Endodermal cell (in vitro differentiated cells): ENCODE results near the gene CD69. TPM values are rescaled to one million over a fixed set of nuclear protein-coding genes. Genes with fewer than 3 reads are reported as not detected.

Source experiments
- DNase-seq: peaks from one replicate; pipeline ENCODE4 v3.0.0-alpha.2; 2017
- H3K27ac ChIP-seq: 2 replicates; pipeline ENCODE4 v1.5.1; 2013; ENCODE audit warnings: mild to moderate bottlenecking, low read depth, low read length, moderate library complexity
- H3K27me3 ChIP-seq: 2 replicates; pipeline ENCODE4 v1.6.1; 2013; ENCODE audit warnings: mild to moderate bottlenecking, low read length, moderate library complexity; ENCODE audit not compliant: insufficient read depth, control insufficient read depth, poor library complexity, severe bottlenecking
- H3K36me3 ChIP-seq: 2 replicates; pipeline ENCODE4 v1.7.0; 2013; ENCODE audit warnings: mild to moderate bottlenecking, low read length, moderate library complexity; ENCODE audit not compliant: control insufficient read depth, insufficient read depth
- H3K4me1 ChIP-seq: one replicate; pipeline ENCODE4 v1.7.0; 2013; ENCODE audit warnings: low read length; ENCODE audit not compliant: control insufficient read depth, insufficient read depth
- H3K4me3 ChIP-seq: 2 replicates; pipeline ENCODE4 v1.5.1; 2013; ENCODE audit warnings: mild to moderate bottlenecking, low read length, moderate library complexity
- H3K9ac ChIP-seq: 2 replicates; pipeline ENCODE4 v1.6.1; 2013; ENCODE audit warnings: mild to moderate bottlenecking, low read length, moderate library complexity; ENCODE audit not compliant: poor library complexity, severe bottlenecking; ENCODE audit errors: extremely low read depth
- H3K9me3 ChIP-seq: 2 replicates; pipeline ENCODE4 v1.6.1; 2013; ENCODE audit warnings: mild to moderate bottlenecking, low read length, moderate library complexity; ENCODE audit not compliant: control insufficient read depth
- H3K27ac Mint-ChIP-seq: 2 replicates; pipeline ENCODE4 v1.8.0; 2020; ENCODE audit warnings: mixed read lengths
- H3K27me3 Mint-ChIP-seq: 2 replicates; pipeline ENCODE4 v1.8.0; 2021; ENCODE audit warnings: mild to moderate bottlenecking, mixed read lengths; ENCODE audit not compliant: insufficient read depth
- H3K36me3 Mint-ChIP-seq: 2 replicates; pipeline ENCODE4 v1.8.0; 2020; ENCODE audit warnings: low read depth, mixed read lengths
- H3K4me1 Mint-ChIP-seq: 2 replicates; pipeline ENCODE4 v1.8.0; 2020; ENCODE audit warnings: mixed read lengths
- H3K4me3 Mint-ChIP-seq: 2 replicates; pipeline ENCODE4 v1.8.0; 2020; ENCODE audit warnings: mild to moderate bottlenecking, moderate library complexity, mixed read lengths
- H3K9me3 Mint-ChIP-seq: 2 replicates; pipeline ENCODE4 v1.8.0; 2020; ENCODE audit warnings: mild to moderate bottlenecking, mixed read lengths
- CTCF ChIP-seq: fragments of 200-600 bp; sonication (generic); conservative IDR thresholded peaks from 2 replicates; pipeline ENCODE4 v1.5.0; 2021; ENCODE audit warnings: antibody characterized with exemption, mild to moderate bottlenecking
- WGBS, 2 experiments: methylation state at CpG; one replicate each; pipeline versions ENCODE4 v1.1.5 to v1.1.7; 2013; ENCODE audit warnings: missing lambda C conversion rate in 2 of 2, mixed read lengths in 1 of 2; ENCODE audit not compliant: insufficient coverage in 1 of 2, insufficient read length in 1 of 2; 5-methylcytosine and 5-hydroxymethylcytosine counted together
- total RNA-seq, 2 donors: library from RNA; stranded (reverse); fragmentation: NEBNext Ultra II Directional in 1 of 2; extraction: Animal tissue kit (Norgen Biotek cat#: 25700) in 1 of 2; gene quantifications; 2 replicates in 1 of 2; 3 replicates in 1 of 2; pipeline ENCODE4 v1.2.1, GENCODE V29; 2021

CD69 gene
- total RNA-seq, 2 donors from 2014 or later = not detected

GRCh38 chr12:9808504-9808903, 47.8 kb upstream of the CD69 start:
- H3K36me3 Mint-ChIP-seq = no peaks in the 10 kb centered on the region
- Histone ChIP-seq H3K4me3 (no peak overlapping the region), H3K9me3 (no peaks in the 10 kb centered on the region), H3K36me3 (no peaks in the 10 kb centered on the region), H3K27me3 (no peaks in the 10 kb centered on the region), H3K4me1 (no peaks in the 10 kb centered on the region), H3K27ac (no peak overlapping the region), H3K9ac (no peak overlapping the region)
- no peaks in the 10 kb centered on the region for H3K4me1 Mint-ChIP-seq
- DNase-seq = no peak
- TF ChIP-seq CTCF = no peak
- H3K9me3 Mint-ChIP-seq = no peaks in the 10 kb centered on the region
- 57 to 61% methylated on average over 3 of the region's 3 CpGs for whole genome bisulfite sequencing, 2 experiments
- no peaks in the 10 kb centered on the region for H3K27me3 Mint-ChIP-seq
- no peak overlapping the region for H3K4me3 Mint-ChIP-seq
- no peak overlapping the region for H3K27ac Mint-ChIP-seq

- Histone ChIP-seq H3K36me3 (no peaks in the 10 kb centered on the region), H3K9ac (no peak overlapping the region), H3K27ac (no peak overlapping the region), H3K9me3 (no peaks in the 10 kb centered on the region), H3K4me3 (no peak overlapping the region), H3K27me3 (no peaks in the 10 kb centered on the region), H3K4me1 (no peaks in the 10 kb centered on the region)
- Mint-ChIP-seq H3K27me3 (no peaks in the 10 kb centered on the region), H3K36me3 (no peaks in the 10 kb centered on the region), H3K27ac (no peak overlapping the region), H3K4me1 (no peaks in the 10 kb centered on the region), H3K9me3 (no peaks in the 10 kb centered on the region), H3K4me3 (no peak overlapping the region)
- DNase-seq = no peak
- TF ChIP-seq CTCF = no peak
- WGBS, 2 experiments = 80 to 81% methylated on average over 3 to 4 of the region's 4 CpGs
Measured at GRCh38 chr12:9806714-9807113, 46.0 kb upstream of the CD69 start.

- Mint-ChIP-seq H3K27ac (no peak overlapping the region), H3K4me3 (no peak overlapping the region), H3K9me3 (no peaks in the 10 kb centered on the region), H3K4me1 (no peaks in the 10 kb centered on the region), H3K27me3 (no peaks in the 10 kb centered on the region), H3K36me3 (no peaks in the 10 kb centered on the region)
- no peak for DNase-seq
- 92% methylated on average over 1 of the region's 2 CpGs; no CpG with 5 or more reads in 1 of the 2 experiments for WGBS, 2 experiments
- H3K4me3 ChIP-seq = no peak overlapping the region
- no peak overlapping the region for H3K9ac ChIP-seq
- H3K36me3 ChIP-seq = no peaks in the 10 kb centered on the region
- no peaks in the 10 kb centered on the region for H3K4me1 ChIP-seq
- H3K9me3 ChIP-seq = no peaks in the 10 kb centered on the region
- TF ChIP-seq CTCF = no peak
- H3K27ac ChIP-seq = no peak overlapping the region
- H3K27me3 ChIP-seq = no peaks in the 10 kb centered on the region
Measured at GRCh38 chr12:9805883-9806282, 45.2 kb upstream of the CD69 start.
